HepG2 (cell line): ENCODE results near the gene SLC9A5. TPM values are rescaled to one million over a fixed set of nuclear protein-coding genes. Genes with fewer than 3 reads are reported as not detected.

Experiments used
- ATAC-seq: fragments of 200-7000 bp; cut with Tn5 transposase; 3 replicates; pipeline ENCODE4 v1.9.1; 2020; ENCODE audit warnings: mild to moderate bottlenecking, moderate library complexity
- BruUV-seq: library from RNA; stranded (reverse); fragments of 400-500 nt; replicated peaks from 2 replicates; lab custom pipeline; 2021; lab: Mats Ljungman, UMichigan
- CTCF ChIA-PET: fragments of 300-600 bp; formaldehyde crosslinking; extraction: SDS; loops from one replicate; lab custom pipeline; 2021; ENCODE audit warnings: low total read pairs, inconsistent platforms, low intra/inter-chr PET ratio; lab: Yijun Ruan, JAX
- POLR2A ChIA-PET: fragments of 350-600 bp; sonication (Branson Sonifier 250); formaldehyde crosslinking; loops from one replicate; lab custom pipeline; 2020; ENCODE audit warnings: antibody characterized with exemption, inconsistent platforms; lab: Yijun Ruan, JAX
- DNase-seq: peaks from one replicate; pipeline ENCODE4 v3.0.0-alpha.2; 2015; ENCODE audit warnings: low spot score
- FAIRE-seq: peaks from 3 replicates; lab custom pipeline; 2011; peaks lifted over from hg19 to GRCh38; lab: Jason Lieb, UNC
- H2AFZ ChIP-seq: one replicate; pipeline ENCODE4 v1.6.1; 2011; ENCODE audit warnings: low read length, inconsistent platforms
- H3K27ac ChIP-seq: fragments of 300-600 bp; 3 replicates; pipeline ENCODE4 v1.8.0; 2011; ENCODE audit warnings: mixed run types, mild to moderate bottlenecking, mixed read lengths, low read length, inconsistent platforms; ENCODE audit not compliant: insufficient read depth; ENCODE audit errors: extremely low read length
- H3K27me3 ChIP-seq, 2 experiments: fragments of 200-600 bp in 1 of 2; 2 replicates in 1 of 2; 3 replicates in 1 of 2; pipeline versions ENCODE4 v1.6.0 to v1.8.0; 2011; ENCODE audit warnings: low read length in 2 of 2, mild to moderate bottlenecking in 2 of 2, moderate library complexity in 2 of 2, inconsistent platforms in 1 of 2; ENCODE audit not compliant: insufficient read depth in 2 of 2, control insufficient read depth in 1 of 2
- H3K36me3 ChIP-seq, 2 experiments: fragments of 200-600 bp in 1 of 2; replicated peaks in 1 of 2; 2 replicates in 1 of 2; 3 replicates in 1 of 2; pipeline versions ENCODE4 v1.5.1 to v1.8.0; 2011; ENCODE audit warnings: low read length in 2 of 2, inconsistent platforms in 1 of 2; ENCODE audit not compliant: insufficient read depth in 2 of 2, control insufficient read depth in 1 of 2
- H3K4me1 ChIP-seq: 2 replicates; pipeline ENCODE4 v1.5.1; 2012; ENCODE audit warnings: low read length, inconsistent platforms; ENCODE audit not compliant: insufficient read depth
- H3K4me2 ChIP-seq: 2 replicates; pipeline ENCODE4 v1.6.0; 2011; ENCODE audit warnings: low read depth, low read length, inconsistent platforms
- H3K4me3 ChIP-seq, 3 experiments: fragments of 200-600 bp in 1 of 3; sonication (generic), shearing (Covaris generic) in 1 of 3; replicated peaks in 1 of 3; 2 replicates each; pipeline ENCODE4 v1.5.1; 2011 to 2016; ENCODE audit warnings: low read length in 3 of 3, inconsistent platforms in 2 of 3, low read depth in 2 of 3, mild to moderate bottlenecking in 2 of 3, control low read depth in 1 of 3, mixed read lengths in 1 of 3; ENCODE audit not compliant: insufficient read depth in 1 of 3
- H3K79me2 ChIP-seq: one replicate; pipeline ENCODE4 v1.6.1; 2011; ENCODE audit warnings: low read length, inconsistent platforms; ENCODE audit not compliant: insufficient read depth
- H3K9ac ChIP-seq: 2 replicates; pipeline ENCODE4 v1.6.0; 2011; ENCODE audit warnings: mild to moderate bottlenecking, low read depth, low read length, inconsistent platforms; ENCODE audit not compliant: insufficient read depth
- H3K9me3 ChIP-seq: 2 replicates; pipeline ENCODE4 v1.5.1; 2012; ENCODE audit warnings: mild to moderate bottlenecking, low read length
- H4K20me1 ChIP-seq: 2 replicates; pipeline ENCODE4 v1.6.0; 2011; ENCODE audit warnings: inconsistent platforms, mild to moderate bottlenecking, low read length, moderate library complexity; ENCODE audit not compliant: insufficient read depth
- ATF2 ChIP-seq: sonication (generic); formaldehyde crosslinking; IDR thresholded peaks from 2 replicates; pipeline ENCODE4 v1.4.0; 2020; ENCODE audit warnings: missing genetic modification reagents
- ATF7-NPFF ChIP-seq: sonication (generic); formaldehyde crosslinking; IDR thresholded peaks from 2 replicates; pipeline ENCODE4 v1.8.1; 2023; ENCODE audit warnings: mild to moderate bottlenecking, low read depth, missing genetic modification reagents, moderate library complexity
- BORCS8-MEF2B ChIP-seq: sonication (generic); formaldehyde crosslinking; IDR thresholded peaks from 2 replicates; pipeline ENCODE4 v1.8.0; 2022; ENCODE audit warnings: mild to moderate bottlenecking, missing genetic modification reagents
- ELK4 ChIP-seq: sonication (generic); formaldehyde crosslinking; IDR thresholded peaks from 2 replicates; pipeline ENCODE4 v1.9.0; 2021; ENCODE audit warnings: missing genetic modification reagents, borderline replicate concordance
- ERF ChIP-seq: IDR thresholded peaks from 2 replicates; pipeline ENCODE4 v1.6.1; 2018; ENCODE audit warnings: missing biosample characterization, missing genetic modification reagents
- FOXK2 ChIP-seq: fragments of 450-650 bp; IDR thresholded peaks from 2 replicates; pipeline ENCODE4 v1.6.1; 2016
- HCFC1 ChIP-seq: fragments of 150-350 bp; IDR thresholded peaks from 2 replicates; pipeline ENCODE4 v1.6.1; 2014; ENCODE audit warnings: low read depth, low read length
- LBX2 ChIP-seq: sonication (generic); formaldehyde crosslinking; IDR thresholded peaks from 2 replicates; pipeline ENCODE4 v1.5.0; 2020; ENCODE audit warnings: missing genetic modification reagents, mild to moderate bottlenecking, borderline replicate concordance
- NFE2 ChIP-seq: sonication (generic); formaldehyde crosslinking; IDR thresholded peaks from 2 replicates; pipeline ENCODE4 v1.4.0; 2020; ENCODE audit warnings: missing genetic modification reagents
- SMYD3 ChIP-seq: sonication (generic); formaldehyde crosslinking; IDR thresholded peaks from 2 replicates; pipeline ENCODE4 v1.8.1; 2023; ENCODE audit warnings: mild to moderate bottlenecking, missing genetic modification reagents
- TMF1 ChIP-seq: sonication (generic); formaldehyde crosslinking; IDR thresholded peaks from 2 replicates; pipeline ENCODE4 v1.8.1; 2022; ENCODE audit warnings: low read depth, missing genetic modification reagents
- ZNF605 ChIP-seq: sonication (generic); formaldehyde crosslinking; IDR thresholded peaks from 2 replicates; pipeline ENCODE4 v1.8.0; 2022; ENCODE audit warnings: mild to moderate bottlenecking, missing genetic modification reagents
- ZNF607 ChIP-seq: sonication (generic); formaldehyde crosslinking; IDR thresholded peaks from 2 replicates; pipeline ENCODE4 v1.5.1; 2020; ENCODE audit warnings: missing genetic modification reagents, mild to moderate bottlenecking, borderline replicate concordance
- ZNF7 ChIP-seq: IDR thresholded peaks from 2 replicates; pipeline ENCODE4 v1.6.1; 2016; ENCODE audit warnings: missing biosample characterization, missing genetic modification reagents
- ZSCAN9 ChIP-seq: IDR thresholded peaks from 2 replicates; pipeline ENCODE4 v1.6.1; 2016; ENCODE audit warnings: borderline replicate concordance
- WGBS: methylation state at CpG from one replicate; pipeline ENCODE4 v1.1.6; 2017; ENCODE audit warnings: low lambda C conversion rate; 5-methylcytosine and 5-hydroxymethylcytosine counted together
- in situ Hi-C: cut with HindIII; loops from 2 replicates; pipeline ENCODE4 v1.10.0; 2017; ENCODE audit warnings: low pct_unique_long_range_greater_than_20kb; ENCODE audit not compliant: extremely low pct_ligation_motif_present
- intact Hi-C: fragments of 100-400 bp; cut with micrococcal nuclease; formaldehyde crosslinking; loops from one replicate; pipeline ENCODE4 v1.10.0; 2022; ENCODE audit not compliant: unreplicated experiment
- polyA plus RNA-seq, 8 experiments: library from polyadenylated mRNA; depleted of rRNA in 3 of 8; stranded (reverse) in 7 of 8; unstranded in 1 of 8; fragments of >200 nt; fragmentation: Illumina TruSeq in 4 of 8; extraction: Trizol in 4 of 8; gene quantifications; 2 replicates each; pipeline versions ENCODE4 v1.2.1 to v1.2.3, GENCODE V29; 2011 to 2016; ENCODE audit warnings: low read depth in 4 of 8, missing spikeins in 1 of 8, mixed read lengths in 1 of 8; ENCODE audit not compliant: insufficient read depth in 1 of 8
- total RNA-seq, 5 experiments: library from RNA; depleted of rRNA; stranded (reverse); fragments of >200 nt; fragmentation: Illumina TruSeq; extraction: Trizol; gene quantifications; 2 replicates each; pipeline ENCODE4 v1.2.3, GENCODE V29; 2016; ENCODE audit warnings: low read depth in 1 of 5
- TF ChIP-seq, protein P1 (sequence below): sonication (generic); formaldehyde crosslinking; IDR thresholded peaks from 2 replicates; pipeline ENCODE4 v1.4.0; 2020; ENCODE audit warnings: mild to moderate bottlenecking, missing genetic modification reagents
- TF ChIP-seq, protein P2 (sequence below): conservative IDR thresholded peaks from 2 replicates; pipeline ENCODE4 v1.6.1; 2018; ENCODE audit warnings: missing genetic modification reagents
- TF ChIP-seq, protein P3 (sequence below): IDR thresholded peaks from 2 replicates; pipeline ENCODE4 v1.6.1; 2016; ENCODE audit warnings: missing compliant biosample characterization, missing genetic modification reagents, borderline replicate concordance

Gene SLC9A5
- total and polyA plus RNA-seq, 2 of the 13 experiments (the other 11 are each of a cell fraction or from before 2014, with no cell fraction given): 0.58 to 1.4 TPM

GRCh38 chr16:67264866-67265265, 16.1 kb downstream of the SLC9A5 start:
- H3K9ac ChIP-seq: no peak overlapping the region
- DNase-seq: no peak
- H3K27ac ChIP-seq: no peak overlapping the region
- no peak for FAIRE-seq
- no peak for ATAC-seq
- no peak overlapping the region for H3K4me3 ChIP-seq
- H3K27me3 ChIP-seq: peaks cover 8 to 40% of the 10 kb centered on the region in 2 experiments; a peak in 4 of 5 replicates
- intact Hi-C loops (no loop called here), in situ Hi-C loops (no loop called here)
- H2AFZ ChIP-seq: no peak overlapping the region
- H3K4me1 ChIP-seq: no peaks in the 10 kb centered on the region
- CTCF ChIA-PET: interaction anchor here (0.6 kb wide), 1 partner anchor 287 kb away, joined by 3 read pairs; no protein-coding TSS in a partner anchor
- no TSS peak for BruUV-seq
- no peak overlapping the region for H3K4me2 ChIP-seq
- 40% methylated on average over 5 of the region's 5 CpGs for WGBS
- no peaks in the 10 kb centered on the region for H4K20me1 ChIP-seq
- H3K9me3 ChIP-seq: no peaks in the 10 kb centered on the region
- no peaks in the 10 kb centered on the region for H3K79me2 ChIP-seq
- POLR2A ChIA-PET: interaction anchor here (0.8 kb wide), 1 partner anchor 12 kb away, joined by 3 read pairs; no protein-coding TSS in a partner anchor
- no peaks in the 10 kb centered on the region for H3K36me3 ChIP-seq
- no peak for TF ChIP-seq BORCS8-MEF2B (CRISPR knock-in tag)
- no peak for TF ChIP-seq ERF (CRISPR knock-in tag)
- no peak for TF ChIP-seq NFE2 (CRISPR knock-in tag)
- no peak for TF ChIP-seq ZNF605 (CRISPR knock-in tag)
- no peak for TF ChIP-seq ELK4 (CRISPR knock-in tag)
- no peak for TF ChIP-seq TMF1 (CRISPR knock-in tag)
- TF ChIP-seq, protein P1, sequence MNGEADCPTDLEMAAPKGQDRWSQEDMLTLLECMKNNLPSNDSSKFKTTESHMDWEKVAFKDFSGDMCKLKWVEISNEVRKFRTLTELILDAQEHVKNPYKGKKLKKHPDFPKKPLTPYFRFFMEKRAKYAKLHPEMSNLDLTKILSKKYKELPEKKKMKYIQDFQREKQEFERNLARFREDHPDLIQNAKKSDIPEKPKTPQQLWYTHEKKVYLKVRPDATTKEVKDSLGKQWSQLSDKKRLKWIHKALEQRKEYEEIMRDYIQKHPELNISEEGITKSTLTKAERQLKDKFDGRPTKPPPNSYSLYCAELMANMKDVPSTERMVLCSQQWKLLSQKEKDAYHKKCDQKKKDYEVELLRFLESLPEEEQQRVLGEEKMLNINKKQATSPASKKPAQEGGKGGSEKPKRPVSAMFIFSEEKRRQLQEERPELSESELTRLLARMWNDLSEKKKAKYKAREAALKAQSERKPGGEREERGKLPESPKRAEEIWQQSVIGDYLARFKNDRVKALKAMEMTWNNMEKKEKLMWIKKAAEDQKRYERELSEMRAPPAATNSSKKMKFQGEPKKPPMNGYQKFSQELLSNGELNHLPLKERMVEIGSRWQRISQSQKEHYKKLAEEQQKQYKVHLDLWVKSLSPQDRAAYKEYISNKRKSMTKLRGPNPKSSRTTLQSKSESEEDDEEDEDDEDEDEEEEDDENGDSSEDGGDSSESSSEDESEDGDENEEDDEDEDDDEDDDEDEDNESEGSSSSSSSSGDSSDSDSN (CRISPR knock-in tag): no peak
- no peak for TF ChIP-seq LBX2
- no peak for TF ChIP-seq ZNF607
- TF ChIP-seq FOXK2: no peak
- TF ChIP-seq ATF7-NPFF: no peak
- TF ChIP-seq, protein P2, sequence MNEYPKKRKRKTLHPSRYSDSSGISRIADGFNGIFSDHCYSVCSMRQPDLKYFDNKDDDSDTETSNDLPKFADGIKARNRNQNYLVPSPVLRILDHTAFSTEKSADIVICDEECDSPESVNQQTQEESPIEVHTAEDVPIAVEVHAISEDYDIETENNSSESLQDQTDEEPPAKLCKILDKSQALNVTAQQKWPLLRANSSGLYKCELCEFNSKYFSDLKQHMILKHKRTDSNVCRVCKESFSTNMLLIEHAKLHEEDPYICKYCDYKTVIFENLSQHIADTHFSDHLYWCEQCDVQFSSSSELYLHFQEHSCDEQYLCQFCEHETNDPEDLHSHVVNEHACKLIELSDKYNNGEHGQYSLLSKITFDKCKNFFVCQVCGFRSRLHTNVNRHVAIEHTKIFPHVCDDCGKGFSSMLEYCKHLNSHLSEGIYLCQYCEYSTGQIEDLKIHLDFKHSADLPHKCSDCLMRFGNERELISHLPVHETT (CRISPR knock-in tag): no peak
- no peak for TF ChIP-seq ATF2 (CRISPR knock-in tag)
- TF ChIP-seq ZNF7 (CRISPR knock-in tag): no peak
- TF ChIP-seq, protein P3, sequence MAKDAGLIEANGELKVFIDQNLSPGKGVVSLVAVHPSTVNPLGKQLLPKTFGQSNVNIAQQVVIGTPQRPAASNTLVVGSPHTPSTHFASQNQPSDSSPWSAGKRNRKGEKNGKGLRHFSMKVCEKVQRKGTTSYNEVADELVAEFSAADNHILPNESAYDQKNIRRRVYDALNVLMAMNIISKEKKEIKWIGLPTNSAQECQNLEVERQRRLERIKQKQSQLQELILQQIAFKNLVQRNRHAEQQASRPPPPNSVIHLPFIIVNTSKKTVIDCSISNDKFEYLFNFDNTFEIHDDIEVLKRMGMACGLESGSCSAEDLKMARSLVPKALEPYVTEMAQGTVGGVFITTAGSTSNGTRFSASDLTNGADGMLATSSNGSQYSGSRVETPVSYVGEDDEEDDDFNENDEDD (CRISPR knock-in tag): no peak
- TF ChIP-seq HCFC1: no peak
- TF ChIP-seq SMYD3 (CRISPR knock-in tag): no peak
- no peak for TF ChIP-seq ZSCAN9 (CRISPR knock-in tag)
